OCI-LY1 (cell line): Measurements from ENCODE around the gene TFG.

ENCODE experiments used
- H2AFZ ChIP-seq: fragments of 200-600 bp; sonication (generic), shearing (Covaris generic); 2 replicates; pipeline ENCODE4 v1.6.0; 2014; ENCODE audit warnings: antibody characterized with exemption, mild to moderate bottlenecking, low read length
- H3F3A ChIP-seq: fragments of 200-600 bp; sonication (generic), shearing (Covaris generic); 2 replicates; pipeline ENCODE4 v1.6.0; 2014; ENCODE audit warnings: mild to moderate bottlenecking, antibody characterized with exemption, low read length, moderate library complexity; ENCODE audit not compliant: insufficient read depth
- H3K27ac ChIP-seq: fragments of 200-600 bp; sonication (generic); 2 replicates; pipeline ENCODE4 v1.5.1; 2014; ENCODE audit warnings: low read length, mixed run types, mild to moderate bottlenecking, low read depth; ENCODE audit not compliant: poor library complexity, severe bottlenecking
- H3K27me3 ChIP-seq: fragments of 200-600 bp; sonication (generic); 2 replicates; pipeline ENCODE4 v1.6.0; 2014; ENCODE audit warnings: antibody characterized with exemption, mild to moderate bottlenecking, low read length, moderate library complexity; ENCODE audit not compliant: insufficient read depth
- H3K36me3 ChIP-seq: fragments of 200-600 bp; sonication (generic); 2 replicates; pipeline ENCODE4 v1.6.1; 2014; ENCODE audit warnings: mild to moderate bottlenecking, antibody characterized with exemption, low read length, moderate library complexity, mixed read lengths; ENCODE audit not compliant: insufficient read depth
- H3K4me1 ChIP-seq: fragments of 200-600 bp; sonication (generic); 2 replicates; pipeline ENCODE4 v1.5.1; 2014; ENCODE audit warnings: mild to moderate bottlenecking, low read length, moderate library complexity; ENCODE audit not compliant: insufficient read depth, severe bottlenecking
- H3K4me2 ChIP-seq: fragments of 200-600 bp; sonication (generic), shearing (Covaris generic); 2 replicates; pipeline ENCODE4 v1.6.1; 2014; ENCODE audit warnings: low read length
- H3K4me3 ChIP-seq: fragments of 200-600 bp; sonication (generic); 2 replicates; pipeline ENCODE4 v1.5.1; 2014; ENCODE audit warnings: low read length, low read depth, mild to moderate bottlenecking, mixed read lengths; ENCODE audit not compliant: poor library complexity, severe bottlenecking
- H3K79me2 ChIP-seq: fragments of 200-600 bp; shearing (Covaris generic); 2 replicates; pipeline ENCODE4 v1.6.1; 2016; ENCODE audit warnings: mixed run types, low read length, mixed read lengths; ENCODE audit not compliant: insufficient read depth
- H3K9ac ChIP-seq: fragments of 200-600 bp; sonication (generic), shearing (Covaris generic); 2 replicates; pipeline ENCODE4 v1.6.1; 2014; ENCODE audit warnings: mild to moderate bottlenecking, low read length, mixed read lengths
- H3K9me2 ChIP-seq: fragments of 200-600 bp; sonication (generic), shearing (Covaris generic); 2 replicates; pipeline ENCODE4 v1.6.1; 2014; ENCODE audit warnings: low read depth, mild to moderate bottlenecking, low read length, mixed read lengths
- H3K9me3 ChIP-seq: fragments of 200-600 bp; shearing (Covaris generic); 2 replicates; pipeline ENCODE4 v1.6.1; 2014; ENCODE audit warnings: low read length, mixed read lengths
- H4K20me1 ChIP-seq: fragments of 200-600 bp; sonication (generic), shearing (Covaris generic); 2 replicates; pipeline ENCODE4 v1.6.0; 2016; ENCODE audit warnings: mild to moderate bottlenecking, low read length; ENCODE audit not compliant: insufficient read depth
- EZH2 ChIP-seq: fragments of 200-600 bp; sonication (generic), shearing (Covaris generic); IDR thresholded peaks from 2 replicates; pipeline ENCODE4 v1.8.0; 2017; ENCODE audit warnings: borderline replicate concordance, mixed run types, mild to moderate bottlenecking, antibody characterized with exemption, low read length, moderate library complexity, mixed read lengths
- TF ChIP-seq, protein P1 (sequence below): fragments of 200-600 bp; sonication (generic), shearing (Covaris generic); IDR thresholded peaks from 2 replicates; pipeline ENCODE4 v1.5.1; 2017; ENCODE audit warnings: mild to moderate bottlenecking, antibody characterized with exemption, low read length, moderate library complexity, mixed read lengths

Gene TFG

GRCh38 chr3:100766069-100766468 lies 56.8 kb downstream of the TFG start:
- Histone ChIP-seq H2AFZ (no peak overlapping the region), H3K9me2 (no peaks in the 10 kb centered on the region), H3K27me3 (no peaks in the 10 kb centered on the region; the same call in 1 of the 2 replicates), H4K20me1 (no peaks in the 10 kb centered on the region), H3K9ac (no peak overlapping the region), H3K36me3 (no peaks in the 10 kb centered on the region), H3K79me2 (no peaks in the 10 kb centered on the region), H3K27ac (no peak overlapping the region), H3K9me3 (no peaks in the 10 kb centered on the region), H3F3A (no peaks in the 10 kb centered on the region), H3K4me1 (no peaks in the 10 kb centered on the region), H3K4me3 (no peak overlapping the region), H3K4me2 (no peak overlapping the region)
- TF ChIP-seq, protein P1, sequence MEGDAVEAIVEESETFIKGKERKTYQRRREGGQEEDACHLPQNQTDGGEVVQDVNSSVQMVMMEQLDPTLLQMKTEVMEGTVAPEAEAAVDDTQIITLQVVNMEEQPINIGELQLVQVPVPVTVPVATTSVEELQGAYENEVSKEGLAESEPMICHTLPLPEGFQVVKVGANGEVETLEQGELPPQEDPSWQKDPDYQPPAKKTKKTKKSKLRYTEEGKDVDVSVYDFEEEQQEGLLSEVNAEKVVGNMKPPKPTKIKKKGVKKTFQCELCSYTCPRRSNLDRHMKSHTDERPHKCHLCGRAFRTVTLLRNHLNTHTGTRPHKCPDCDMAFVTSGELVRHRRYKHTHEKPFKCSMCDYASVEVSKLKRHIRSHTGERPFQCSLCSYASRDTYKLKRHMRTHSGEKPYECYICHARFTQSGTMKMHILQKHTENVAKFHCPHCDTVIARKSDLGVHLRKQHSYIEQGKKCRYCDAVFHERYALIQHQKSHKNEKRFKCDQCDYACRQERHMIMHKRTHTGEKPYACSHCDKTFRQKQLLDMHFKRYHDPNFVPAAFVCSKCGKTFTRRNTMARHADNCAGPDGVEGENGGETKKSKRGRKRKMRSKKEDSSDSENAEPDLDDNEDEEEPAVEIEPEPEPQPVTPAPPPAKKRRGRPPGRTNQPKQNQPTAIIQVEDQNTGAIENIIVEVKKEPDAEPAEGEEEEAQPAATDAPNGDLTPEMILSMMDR, result no peak

DNA sequence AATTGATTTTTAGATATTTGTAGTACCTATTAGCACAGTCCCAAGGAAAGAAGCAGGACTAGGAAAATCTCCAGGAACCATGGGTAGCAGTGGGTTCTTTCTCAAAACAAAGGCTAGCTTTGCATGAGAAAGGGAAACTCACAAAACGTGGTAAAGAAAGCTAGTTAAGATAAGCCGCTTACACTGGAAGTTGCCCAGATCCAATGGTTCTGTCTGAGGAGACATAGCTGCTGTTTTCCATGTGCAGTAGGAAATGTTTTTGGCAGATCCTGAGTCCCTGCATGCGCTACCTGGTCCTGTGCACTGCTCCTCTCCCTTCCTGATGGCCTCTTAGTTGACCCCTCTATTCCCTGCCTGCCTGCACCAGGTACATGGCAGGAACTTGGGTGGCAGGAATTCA lies 60.4 kb downstream of the TFG start:
- no peaks in the 10 kb centered on the region for H3K9me2 ChIP-seq
- no peaks in the 10 kb centered on the region for H3F3A ChIP-seq
- H3K4me3 ChIP-seq, result no peak overlapping the region
- no peaks in the 10 kb centered on the region for H3K9me3 ChIP-seq
- no peaks in the 10 kb centered on the region for H3K36me3 ChIP-seq
- H2AFZ ChIP-seq, result no peak overlapping the region
- no peak overlapping the region for H3K4me2 ChIP-seq
- no peaks in the 10 kb centered on the region for H3K79me2 ChIP-seq
- TF ChIP-seq, protein P1, result no peak
- no peaks in the 10 kb centered on the region for H4K20me1 ChIP-seq
- H3K4me1 ChIP-seq, result no peaks in the 10 kb centered on the region
- H3K27ac ChIP-seq, result no peak overlapping the region
- no peak overlapping the region for H3K9ac ChIP-seq
- H3K27me3 ChIP-seq, result no peaks in the 10 kb centered on the region

DNA sequence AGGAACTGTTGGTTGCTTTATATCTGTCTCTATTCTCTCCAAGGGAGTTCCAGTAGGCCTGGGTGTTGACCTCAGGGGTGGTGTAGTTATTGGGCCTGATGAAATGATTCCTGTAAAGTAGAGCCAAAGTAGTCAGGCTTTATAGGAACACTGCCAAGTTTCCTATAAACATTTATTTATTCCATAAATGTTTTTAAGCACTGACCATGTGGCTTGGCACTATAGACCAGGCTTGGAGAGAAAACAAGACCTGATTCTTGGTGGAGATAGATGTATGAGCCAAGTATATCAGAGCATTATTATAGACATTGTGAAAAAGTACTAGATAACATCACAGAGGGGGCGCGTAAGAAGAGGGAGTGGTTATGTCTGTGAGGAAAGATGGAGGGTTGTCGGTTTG lies 65.9 kb downstream of the TFG start:
- H3K27me3 ChIP-seq, result no peaks in the 10 kb centered on the region
- no peak overlapping the region for H3K4me3 ChIP-seq
- no peaks in the 10 kb centered on the region for H3F3A ChIP-seq
- TF ChIP-seq EZH2, result no peak
- TF ChIP-seq, protein P1, result no peak
- H3K9me3 ChIP-seq, result no peaks in the 10 kb centered on the region
- no peaks in the 10 kb centered on the region for H3K9me2 ChIP-seq
- H4K20me1 ChIP-seq, result no peaks in the 10 kb centered on the region
- no peak overlapping the region for H2AFZ ChIP-seq
- no peak overlapping the region for H3K4me2 ChIP-seq
- H3K36me3 ChIP-seq, result no peaks in the 10 kb centered on the region
- H3K27ac ChIP-seq, result no peak overlapping the region
- no peaks in the 10 kb centered on the region for H3K4me1 ChIP-seq
- H3K9ac ChIP-seq, result no peak overlapping the region
- no peaks in the 10 kb centered on the region for H3K79me2 ChIP-seq
